ENCODE results near the gene BMAL1. TPM values are rescaled to one million over a fixed set of nuclear protein-coding genes. Genes with fewer than 3 reads are reported as not detected.

Gene BMAL1
- total RNA-seq, 2 experiments from 2014 or later, result 28.2 to 29.0 TPM

DNA sequence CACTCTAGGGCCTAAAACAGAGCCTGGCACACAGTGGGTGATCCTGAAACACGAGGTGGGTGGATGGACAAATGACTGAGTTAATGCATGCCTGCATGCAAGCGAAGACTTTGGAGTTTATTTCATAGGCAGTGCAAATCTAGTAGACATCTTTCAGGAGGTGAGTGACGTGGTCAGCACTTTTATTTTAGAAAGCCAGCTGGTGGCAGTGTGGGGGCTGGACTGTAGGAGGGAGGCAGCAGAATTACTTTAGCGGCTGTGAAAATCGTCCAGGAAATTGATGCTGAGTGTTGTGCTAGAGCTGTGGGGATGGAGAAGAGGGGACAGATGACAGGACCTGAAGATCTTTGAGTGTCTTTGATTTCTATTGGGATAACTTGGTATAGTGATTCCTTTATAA is 47.1 kb downstream of the BMAL1 start:
- Mint-ChIP-seq H3K4me3 (no peak overlapping the region), H3K27me3 (ENCODE audit: low read depth) (no peaks in the 10 kb centered on the region), H3K27ac (no peak overlapping the region), H3K4me1 (ENCODE audit: low read depth) (peaks cover 18% of the 10 kb centered on the region), H3K36me3 (ENCODE audit: low read depth) (peaks cover 10% of the 10 kb centered on the region), H3K9me3 (no peaks in the 10 kb centered on the region)
- DNase-seq, result no peak
- CTCF ChIA-PET, result no interaction called here
- intact Hi-C loops (cut with micrococcal nuclease), result no loop called here

DNA sequence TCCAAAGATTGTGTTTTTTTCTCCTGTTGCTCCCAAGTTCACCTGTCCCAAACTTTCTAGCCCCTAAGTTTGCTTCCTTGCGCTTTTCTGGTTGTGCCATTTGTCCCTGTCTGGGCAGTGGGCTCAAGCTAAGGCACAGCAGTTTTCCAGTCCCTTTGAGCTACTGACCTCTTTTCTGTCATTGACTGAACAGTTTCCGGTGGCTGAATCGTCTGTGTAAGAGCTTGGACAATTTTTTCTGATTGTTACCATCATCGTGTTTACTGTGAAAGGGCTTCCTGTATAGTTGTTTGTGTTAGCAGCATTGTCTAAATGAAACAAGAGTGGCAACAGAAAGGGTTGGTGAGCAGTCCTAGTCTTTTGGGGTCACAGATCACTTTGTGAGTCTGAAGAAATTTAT is 49.8 kb downstream of the BMAL1 start:
- no peak overlapping the region for H3K4me3 Mint-ChIP-seq
- intact Hi-C loops (cut with micrococcal nuclease), result no loop called here
- H3K4me1 Mint-ChIP-seq (ENCODE audit: low read depth), result peaks cover 20% of the 10 kb centered on the region
- no peak overlapping the region for H3K27ac Mint-ChIP-seq
- DNase-seq, result no peak
- CTCF ChIA-PET, result interaction anchor here (1.0 kb wide), 1 partner anchor 9 kb away, joined by 5 read pairs; no protein-coding TSS in a partner anchor
- peaks cover 10% of the 10 kb centered on the region for H3K36me3 Mint-ChIP-seq (ENCODE audit: low read depth)
- no peaks in the 10 kb centered on the region for H3K9me3 Mint-ChIP-seq
- no peaks in the 10 kb centered on the region for H3K27me3 Mint-ChIP-seq (ENCODE audit: low read depth)

GRCh38 chr11:13328286-13328685 is 50.7 kb downstream of the BMAL1 start:
- CTCF ChIA-PET, result no interaction called here
- H3K4me1 Mint-ChIP-seq (ENCODE audit: low read depth), result peaks cover 29% of the 10 kb centered on the region
- intact Hi-C loops (cut with micrococcal nuclease), result no loop called here

GRCh38 chr11:13329670-13330356 is 52.2 kb downstream of the BMAL1 start:
- Mint-ChIP-seq H3K4me3 (no peak overlapping the region), H3K9me3 (no peaks in the 10 kb centered on the region), H3K27me3 (ENCODE audit: low read depth) (no peaks in the 10 kb centered on the region), H3K4me1 (ENCODE audit: low read depth) (peaks cover 39% of the 10 kb centered on the region), H3K27ac (no peak overlapping the region), H3K36me3 (ENCODE audit: low read depth) (peaks cover 7% of the 10 kb centered on the region)
- DNase-seq, result no peak
- intact Hi-C loops (cut with micrococcal nuclease), result no loop called here
- CTCF ChIA-PET, result interaction anchor here (0.8 to 1.4 kb wide), 2 partner anchors 14 to 16 kb away, joined by 3 read pairs; no protein-coding TSS in a partner anchor

More at GRCh38 chr11:13328286-13328685, 50.7 kb downstream of the BMAL1 start:
- no peak for DNase-seq
- Mint-ChIP-seq H3K36me3 (ENCODE audit: low read depth) (peaks cover 10% of the 10 kb centered on the region), H3K4me3 (no peak overlapping the region), H3K9me3 (no peaks in the 10 kb centered on the region), H3K27me3 (ENCODE audit: low read depth) (no peaks in the 10 kb centered on the region), H3K27ac (no peak overlapping the region)

GRCh38 chr11:13332124-13332523 is 54.5 kb downstream of the BMAL1 start:
- CTCF ChIA-PET, result interaction anchor here (1.1 kb wide), 2 partner anchors 35 to 82 kb away, joined by 3 read pairs; no protein-coding TSS in a partner anchor
- Mint-ChIP-seq H3K4me1 (ENCODE audit: low read depth) (peaks cover 51% of the 10 kb centered on the region), H3K36me3 (ENCODE audit: low read depth) (peaks cover 5% of the 10 kb centered on the region), H3K9me3 (no peaks in the 10 kb centered on the region), H3K27me3 (ENCODE audit: low read depth) (no peaks in the 10 kb centered on the region), H3K27ac (peak overlapping the region; percentile 56), H3K4me3 (no peak overlapping the region)
- no peak for DNase-seq
- intact Hi-C loops (cut with micrococcal nuclease), result no loop called here

- Mint-ChIP-seq H3K4me3 (no peak overlapping the region), H3K27me3 (ENCODE audit: low read depth) (no peaks in the 10 kb centered on the region), H3K27ac (no peak overlapping the region), H3K9me3 (no peaks in the 10 kb centered on the region), H3K36me3 (ENCODE audit: low read depth) (peaks cover 3% of the 10 kb centered on the region), H3K4me1 (ENCODE audit: low read depth) (peaks cover 63% of the 10 kb centered on the region)
- CTCF ChIA-PET, result interaction anchor here (0.6 to 5.3 kb wide), 5 partner anchors 10 to 122 kb away, joined by 3 to 44 read pairs (median 3); no protein-coding TSS in a partner anchor
- intact Hi-C loops (cut with micrococcal nuclease), result no loop called here
- no peak for DNase-seq
Observed at GRCh38 chr11:13333456-13333957, 55.9 kb downstream of the BMAL1 start.

DNA sequence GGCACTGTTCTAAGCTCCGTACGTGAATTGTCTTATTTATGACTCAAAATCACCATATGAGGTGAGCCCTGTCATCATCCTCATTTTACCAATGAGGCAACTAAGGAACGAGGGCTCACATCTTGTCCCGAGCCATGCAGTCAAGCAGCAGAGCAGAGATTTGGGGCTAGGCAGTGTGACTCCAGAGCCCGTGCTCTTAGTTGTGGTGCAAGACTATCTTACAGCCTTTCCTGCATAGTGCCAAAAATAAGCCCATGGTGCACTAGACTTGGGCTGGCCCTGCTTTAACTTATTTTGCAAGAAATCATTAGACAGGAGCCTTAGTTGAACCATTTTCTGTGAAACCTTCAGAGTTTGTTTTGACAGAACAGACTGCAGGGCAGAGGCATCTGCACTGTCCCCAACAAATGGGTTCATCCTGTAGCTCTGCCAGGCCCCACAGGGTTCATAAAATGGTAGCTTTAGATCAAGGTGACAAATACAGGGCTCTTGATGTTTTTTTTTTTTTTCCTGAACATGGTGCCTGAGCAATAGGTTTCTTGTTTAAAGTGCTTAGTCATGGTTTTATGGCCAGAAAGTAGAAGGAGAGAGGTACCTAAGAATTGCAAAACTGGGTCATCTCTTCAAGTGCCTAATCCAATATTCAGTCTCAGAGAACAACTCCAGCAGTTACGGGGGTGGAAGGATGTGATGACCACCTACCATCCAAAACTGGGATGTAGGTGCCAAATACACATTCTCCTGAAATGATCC is 56.6 kb downstream of the BMAL1 start:
- H3K27ac Mint-ChIP-seq, result no peak overlapping the region
- CTCF ChIA-PET, result interaction anchor here (0.6 to 5.3 kb wide), 17 partner anchors 9 to 481 kb away, joined by 3 to 44 read pairs (median 5); no protein-coding TSS in a partner anchor
- H3K4me3 Mint-ChIP-seq, result no peak overlapping the region

GRCh38 chr11:13335319-13335718 is 57.7 kb downstream of the BMAL1 start:
- DNase-seq, result peak; percentile 86
- intact Hi-C loops (cut with micrococcal nuclease), result loop anchor here (1.0 to 2.0 kb wide), 2 partner anchors 125 to 153 kb away; no protein-coding TSS in a partner anchor
- H3K4me3 Mint-ChIP-seq, result no peak overlapping the region
- no peaks in the 10 kb centered on the region for H3K27me3 Mint-ChIP-seq (ENCODE audit: low read depth)
- peaks cover 3% of the 10 kb centered on the region for H3K36me3 Mint-ChIP-seq (ENCODE audit: low read depth)
- no peak overlapping the region for H3K27ac Mint-ChIP-seq
- peaks cover 76% of the 10 kb centered on the region for H3K4me1 Mint-ChIP-seq (ENCODE audit: low read depth)
- no peaks in the 10 kb centered on the region for H3K9me3 Mint-ChIP-seq
- CTCF ChIA-PET, result interaction anchor here (0.7 to 5.3 kb wide), 36 partner anchors 8 to 152 kb away, joined by 3 to 44 read pairs (median 5); no protein-coding TSS in a partner anchor

More for the DNA sequence above, 56.6 kb downstream of the BMAL1 start:
- Mint-ChIP-seq H3K9me3 (no peaks in the 10 kb centered on the region), H3K4me1 (ENCODE audit: low read depth) (peaks cover 70% of the 10 kb centered on the region), H3K36me3 (ENCODE audit: low read depth) (peaks cover 3% of the 10 kb centered on the region), H3K27me3 (ENCODE audit: low read depth) (no peaks in the 10 kb centered on the region)
- intact Hi-C loops (cut with micrococcal nuclease), result loop anchor here (2.0 kb wide), 1 partner anchor 151 kb away; no protein-coding TSS in a partner anchor
- DNase-seq, result no peak

DNA sequence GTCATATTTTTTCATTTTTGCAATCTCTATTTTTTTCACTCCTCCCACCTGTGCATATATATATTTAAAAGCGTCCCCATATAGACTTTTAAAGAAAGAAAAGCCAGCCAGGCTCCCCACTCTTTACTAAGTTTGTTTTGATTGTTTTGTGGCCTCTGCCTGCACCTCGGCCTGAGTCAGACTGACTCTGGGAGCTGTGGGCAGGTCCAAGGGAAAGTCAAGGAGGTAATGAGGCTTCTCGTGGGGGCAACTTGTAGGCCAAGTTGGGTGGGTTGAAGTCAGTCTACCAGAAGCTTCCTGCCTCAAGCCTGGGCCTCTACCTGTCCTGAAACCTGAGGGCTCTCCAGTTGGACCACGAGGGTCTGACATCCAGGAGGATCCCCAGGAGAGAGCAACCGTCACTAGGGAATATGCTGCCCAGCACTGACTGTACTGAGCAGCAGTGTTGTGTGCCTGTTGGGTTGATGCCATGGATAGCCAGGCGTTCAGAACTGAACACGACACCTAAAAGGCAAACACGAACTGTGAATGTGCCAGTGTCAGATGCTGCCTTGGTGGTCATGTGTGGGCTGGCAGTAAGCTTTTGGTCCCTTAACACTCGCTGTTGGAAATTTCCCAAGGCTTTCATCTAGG is 58.8 kb downstream of the BMAL1 start:
- Mint-ChIP-seq H3K4me1 (ENCODE audit: low read depth) (peaks cover 81% of the 10 kb centered on the region), H3K27ac (no peak overlapping the region), H3K27me3 (ENCODE audit: low read depth) (no peaks in the 10 kb centered on the region), H3K36me3 (ENCODE audit: low read depth) (peaks cover 3% of the 10 kb centered on the region), H3K9me3 (no peaks in the 10 kb centered on the region), H3K4me3 (no peak overlapping the region)
- CTCF ChIA-PET, result interaction anchor here (0.8 to 5.3 kb wide), 24 partner anchors 7 to 373 kb away, joined by 3 to 44 read pairs (median 6); no protein-coding TSS in a partner anchor
- intact Hi-C loops (cut with micrococcal nuclease), result no loop called here
- no peak for DNase-seq

- intact Hi-C loops (cut with micrococcal nuclease), result loop anchor here (1.0 to 2.0 kb wide), 4 partner anchors 51 to 130 kb away; partner anchors contain the start of genes BMAL1 and BTBD10
Observed at GRCh38 chr11:13338019-13338426, 60.4 kb downstream of the BMAL1 start.

GRCh38 chr11:13338427-13339069 is 61.0 kb downstream of the BMAL1 start:
- H3K4me3 Mint-ChIP-seq, result peak overlapping the region; percentile 61
- H3K9me3 Mint-ChIP-seq, result no peaks in the 10 kb centered on the region
- H3K36me3 Mint-ChIP-seq (ENCODE audit: low read depth), result peaks cover 2% of the 10 kb centered on the region
- H3K27me3 Mint-ChIP-seq (ENCODE audit: low read depth), result no peaks in the 10 kb centered on the region
- CTCF ChIA-PET, result interaction anchor here (0.6 to 1.8 kb wide), 8 partner anchors 16 to 375 kb away, joined by 3 to 7 read pairs (median 4); no protein-coding TSS in a partner anchor
- peak; percentile 55 for DNase-seq
- H3K27ac Mint-ChIP-seq, result peak overlapping the region; percentile 67
- H3K4me1 Mint-ChIP-seq (ENCODE audit: low read depth), result peaks cover 64% of the 10 kb centered on the region
- intact Hi-C loops (cut with micrococcal nuclease), result loop anchor here (1.0 to 2.0 kb wide), 4 partner anchors 51 to 130 kb away; partner anchors contain the start of genes BMAL1 and BTBD10

More at GRCh38 chr11:13338019-13338426, 60.4 kb downstream of the BMAL1 start:
- peak overlapping the region; percentile 61 for H3K4me3 Mint-ChIP-seq
- no peak for DNase-seq
- CTCF ChIA-PET, result interaction anchor here (0.6 to 1.8 kb wide), 10 partner anchors 16 to 1129 kb away, joined by 3 to 7 read pairs (median 4); no protein-coding TSS in a partner anchor
- peak overlapping the region; percentile 67 for H3K27ac Mint-ChIP-seq
- peaks cover 3% of the 10 kb centered on the region for H3K36me3 Mint-ChIP-seq (ENCODE audit: low read depth)
- no peaks in the 10 kb centered on the region for H3K27me3 Mint-ChIP-seq (ENCODE audit: low read depth)
- no peaks in the 10 kb centered on the region for H3K9me3 Mint-ChIP-seq
- H3K4me1 Mint-ChIP-seq (ENCODE audit: low read depth), result peaks cover 69% of the 10 kb centered on the region
